Fibroblast of lung (primary cell): Measurements from ENCODE around the gene ZNF385D. TPM values are rescaled to one million over a fixed set of nuclear protein-coding genes. Genes with fewer than 3 reads are reported as not detected.

Source experiments
- DNase-seq, 2 donors: peaks; one replicate each; pipeline versions ENCODE4 v3.0.0 to v3.0.0-alpha.2; 2010; ENCODE audit warnings: low read depth in 2 of 2
- H2AFZ ChIP-seq: 2 replicates; pipeline ENCODE4 v1.5.1; 2012; ENCODE audit warnings: low read length, control low read depth, inconsistent platforms
- H3K27ac ChIP-seq: 2 replicates; pipeline ENCODE4 v1.5.1; 2011; ENCODE audit warnings: low read length, control low read depth; ENCODE audit not compliant: insufficient read depth
- H3K27me3 ChIP-seq: 2 replicates; pipeline ENCODE4 v1.5.1; 2011; ENCODE audit warnings: mild to moderate bottlenecking, low read length; ENCODE audit not compliant: control insufficient read depth, insufficient read depth
- H3K36me3 ChIP-seq: 2 replicates; pipeline ENCODE4 v1.5.1; 2011; ENCODE audit warnings: low read length; ENCODE audit not compliant: control insufficient read depth, insufficient read depth
- H3K4me1 ChIP-seq: 2 replicates; pipeline ENCODE4 v1.5.1; 2011; ENCODE audit warnings: low read length; ENCODE audit not compliant: control insufficient read depth, insufficient read depth; ENCODE audit errors: extremely low read depth
- H3K4me2 ChIP-seq: 2 replicates; pipeline ENCODE4 v1.5.1; 2011; ENCODE audit warnings: low read length, control low read depth; ENCODE audit not compliant: insufficient read depth; ENCODE audit errors: extremely low read depth
- H3K4me3 ChIP-seq, 4 experiments: fragments of 200-600 bp in 1 of 4; sonication (generic) in 1 of 4; replicated peaks in 1 of 4; 2 replicates each; pipeline ENCODE4 v1.5.1; 2011 to 2016; ENCODE audit warnings: low read length in 4 of 4, low read depth in 3 of 4, mild to moderate bottlenecking in 3 of 4, control low read depth in 2 of 4, inconsistent platforms in 1 of 4, mixed read lengths in 1 of 4; ENCODE audit not compliant: insufficient read depth in 1 of 4; ENCODE audit errors: control extremely low read depth in 1 of 4
- H3K79me2 ChIP-seq: 2 replicates; pipeline ENCODE4 v1.5.1; 2012; ENCODE audit warnings: mild to moderate bottlenecking, low read length, inconsistent platforms; ENCODE audit not compliant: control insufficient read depth, insufficient read depth
- H3K9ac ChIP-seq: 2 replicates; pipeline ENCODE4 v1.5.1; 2011; ENCODE audit warnings: mild to moderate bottlenecking, low read length, control low read depth; ENCODE audit not compliant: insufficient read depth
- H3K9me3 ChIP-seq: 2 replicates; pipeline ENCODE4 v1.5.1; 2012; ENCODE audit warnings: low read depth, low read length; ENCODE audit not compliant: control insufficient read depth, insufficient read depth
- H4K20me1 ChIP-seq: 2 replicates; pipeline ENCODE4 v1.5.1; 2011; ENCODE audit warnings: low read length; ENCODE audit not compliant: control insufficient read depth, insufficient read depth; ENCODE audit errors: extremely low read depth
- EZH2 ChIP-seq: IDR thresholded peaks from 2 replicates; pipeline ENCODE4 v1.5.1; 2012; ENCODE audit warnings: low read length, control low read depth, mild to moderate bottlenecking; ENCODE audit errors: missing control alignments
- polyA plus RNA-seq, 2 donors: library from polyadenylated mRNA; depleted of rRNA in 1 of 2; stranded (reverse) in 1 of 2; unstranded in 1 of 2; fragments of >200 nt; gene quantifications; 2 replicates each; pipeline ENCODE4 v1.2.1, GENCODE V29; 2011 to 2012; ENCODE audit warnings: missing spikeins in 1 of 2
- total RNA-seq: library from RNA; depleted of rRNA; stranded (reverse); fragments of >200 nt; gene quantifications from 2 replicates; pipeline ENCODE4 v1.2.1, GENCODE V29; 2014
- TF ChIP-seq, protein P1 (sequence below), 2 donors: IDR thresholded peaks in 1 of 2; conservative IDR thresholded peaks in 1 of 2; 1 replicate in 1 of 2; 2 replicates in 1 of 2; pipeline ENCODE4 v1.5.1; 2011 to 2012; ENCODE audit warnings: low read length in 2 of 2, control low read depth in 1 of 2, inconsistent platforms in 1 of 2, low read depth in 1 of 2, mild to moderate bottlenecking in 1 of 2

Gene ZNF385D
- total and polyA plus RNA-seq, 2 donors (not counting 1 experiment from before 2014, with no cell fraction given): 0.83 to 1.9 TPM

DNA sequence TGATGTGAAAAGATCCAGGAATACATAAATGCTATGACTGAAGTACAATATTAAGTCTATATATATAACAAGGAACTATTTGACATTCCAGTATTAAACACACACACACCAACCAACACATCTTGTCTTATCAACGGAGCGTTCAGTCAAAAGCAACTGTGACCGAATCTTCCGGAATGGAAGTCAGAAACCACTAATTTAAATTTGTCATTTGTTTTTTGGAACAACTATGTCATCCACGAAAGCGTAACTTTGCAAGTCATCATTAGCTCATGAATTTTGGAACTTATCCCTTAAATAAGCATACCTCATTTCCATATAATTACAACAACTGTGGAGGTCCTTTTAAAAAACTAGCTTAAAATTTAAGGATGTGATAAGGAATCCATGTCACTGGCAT is 5.0 kb downstream of the ZNF385D start:
- no peak for TF ChIP-seq EZH2
- TF ChIP-seq, protein P1, sequence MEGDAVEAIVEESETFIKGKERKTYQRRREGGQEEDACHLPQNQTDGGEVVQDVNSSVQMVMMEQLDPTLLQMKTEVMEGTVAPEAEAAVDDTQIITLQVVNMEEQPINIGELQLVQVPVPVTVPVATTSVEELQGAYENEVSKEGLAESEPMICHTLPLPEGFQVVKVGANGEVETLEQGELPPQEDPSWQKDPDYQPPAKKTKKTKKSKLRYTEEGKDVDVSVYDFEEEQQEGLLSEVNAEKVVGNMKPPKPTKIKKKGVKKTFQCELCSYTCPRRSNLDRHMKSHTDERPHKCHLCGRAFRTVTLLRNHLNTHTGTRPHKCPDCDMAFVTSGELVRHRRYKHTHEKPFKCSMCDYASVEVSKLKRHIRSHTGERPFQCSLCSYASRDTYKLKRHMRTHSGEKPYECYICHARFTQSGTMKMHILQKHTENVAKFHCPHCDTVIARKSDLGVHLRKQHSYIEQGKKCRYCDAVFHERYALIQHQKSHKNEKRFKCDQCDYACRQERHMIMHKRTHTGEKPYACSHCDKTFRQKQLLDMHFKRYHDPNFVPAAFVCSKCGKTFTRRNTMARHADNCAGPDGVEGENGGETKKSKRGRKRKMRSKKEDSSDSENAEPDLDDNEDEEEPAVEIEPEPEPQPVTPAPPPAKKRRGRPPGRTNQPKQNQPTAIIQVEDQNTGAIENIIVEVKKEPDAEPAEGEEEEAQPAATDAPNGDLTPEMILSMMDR (conservative IDR thresholded peaks at IDR 0.05 in 1 of 2, IDR thresholded peaks at IDR 0.05 in 1 of 2; ENCODE audit: low read depth in 1 of 2, low read length in 2 of 2): no peak
- H3K4me1 ChIP-seq: no peaks in the 10 kb centered on the region
- H4K20me1 ChIP-seq: no peaks in the 10 kb centered on the region
- H2AFZ ChIP-seq: no peak overlapping the region
- H3K9ac ChIP-seq: no peak overlapping the region
- no peaks in the 10 kb centered on the region for H3K9me3 ChIP-seq
- no peaks in the 10 kb centered on the region for H3K36me3 ChIP-seq
- DNase-seq: peak; percentile 60 to 81
- peaks cover 2% of the 10 kb centered on the region for H3K79me2 ChIP-seq
- H3K4me2 ChIP-seq: no peak overlapping the region
- peak overlapping the region in 1 of 4 experiments; percentile 32 for H3K4me3 ChIP-seq
- no peak overlapping the region for H3K27ac ChIP-seq
- H3K27me3 ChIP-seq: no peaks in the 10 kb centered on the region

DNA sequence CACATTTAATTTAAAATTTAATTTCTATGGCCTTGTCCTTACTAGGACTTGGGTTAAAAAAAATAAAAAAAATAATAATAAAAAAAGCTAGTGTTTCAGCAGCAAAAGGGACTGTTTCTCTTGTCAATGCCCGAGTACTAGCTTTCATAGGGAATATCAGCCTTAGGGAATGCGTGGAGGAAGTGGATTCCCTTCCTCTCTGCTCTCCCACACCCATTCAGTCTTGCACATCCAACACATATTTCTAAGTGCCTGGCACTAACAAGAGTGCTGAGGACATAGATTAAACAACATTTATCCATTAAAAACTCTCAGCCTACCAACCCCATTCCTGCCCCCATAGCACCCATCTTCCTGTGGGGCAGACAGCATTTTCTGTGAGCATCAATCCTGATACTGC is 6.2 kb downstream of the ZNF385D start:
- Histone ChIP-seq H3K4me2 (no peak overlapping the region), H3K9ac (no peak overlapping the region), H3K36me3 (no peaks in the 10 kb centered on the region), H3K27ac (no peak overlapping the region), H3K79me2 (peaks cover 2% of the 10 kb centered on the region), H3K4me1 (no peaks in the 10 kb centered on the region), H3K9me3 (no peaks in the 10 kb centered on the region), H4K20me1 (no peaks in the 10 kb centered on the region), H3K27me3 (no peaks in the 10 kb centered on the region), H2AFZ (no peak overlapping the region), H3K4me3 (no peak overlapping the region)
- TF ChIP-seq, protein P1 (conservative IDR thresholded peaks at IDR 0.05 in 1 of 2, IDR thresholded peaks at IDR 0.05 in 1 of 2; ENCODE audit: low read depth in 1 of 2, low read length in 2 of 2): no peak
- no peak for TF ChIP-seq EZH2
- DNase-seq: no peak

DNA sequence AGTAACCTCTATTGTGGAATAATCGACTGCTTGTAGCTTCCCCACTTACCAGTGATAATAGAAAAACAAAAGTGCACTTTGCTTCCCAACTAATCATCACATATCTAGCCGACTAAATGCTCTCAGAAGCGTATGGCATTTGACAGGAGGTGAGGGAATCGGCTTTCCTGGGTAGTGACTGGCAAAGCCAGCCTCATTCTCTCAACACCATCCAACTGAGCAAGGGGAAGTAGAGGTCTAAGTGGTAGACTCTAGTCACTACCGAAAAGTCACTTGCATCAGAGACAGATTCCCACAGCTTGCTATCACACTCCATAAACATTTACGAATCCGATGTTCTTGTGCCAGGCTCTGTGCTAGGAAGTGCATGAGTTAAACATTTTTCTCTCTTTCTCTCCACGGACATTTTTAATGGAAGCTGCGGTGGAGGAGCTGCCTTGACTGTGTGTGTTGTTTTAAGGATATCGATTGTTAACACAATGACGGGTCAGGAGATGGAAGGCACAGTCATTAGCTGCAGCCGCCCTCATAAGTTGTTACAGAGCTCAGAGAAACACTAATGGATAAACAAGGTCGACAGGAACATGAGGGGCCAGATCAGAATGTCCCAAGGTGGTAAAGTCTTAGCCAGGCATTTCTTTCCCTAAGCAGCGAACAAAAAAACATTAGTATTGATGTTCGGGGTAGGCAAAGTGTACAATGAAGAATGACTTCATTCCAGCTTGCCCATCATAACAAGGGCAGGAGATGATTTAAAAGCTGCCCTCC is 11.9 kb downstream of the ZNF385D start:
- no peaks in the 10 kb centered on the region for H3K36me3 ChIP-seq
- peak overlapping the region; percentile 7 for H2AFZ ChIP-seq
- H3K4me3 ChIP-seq: no peak overlapping the region
- H3K9me3 ChIP-seq: no peaks in the 10 kb centered on the region
- no peak for DNase-seq
- TF ChIP-seq EZH2: no peak
- TF ChIP-seq, protein P1 (conservative IDR thresholded peaks at IDR 0.05 in 1 of 2, IDR thresholded peaks at IDR 0.05 in 1 of 2; ENCODE audit: low read depth in 1 of 2, low read length in 2 of 2): no peak
- H3K4me1 ChIP-seq: no peaks in the 10 kb centered on the region
- H3K27ac ChIP-seq: no peak overlapping the region
- no peak overlapping the region for H3K4me2 ChIP-seq
- H3K27me3 ChIP-seq: no peaks in the 10 kb centered on the region
- no peaks in the 10 kb centered on the region for H4K20me1 ChIP-seq
- no peaks in the 10 kb centered on the region for H3K79me2 ChIP-seq
- H3K9ac ChIP-seq: no peak overlapping the region
